ENCODE measurements around the gene NDUFAF5. TPM values are rescaled to one million over a fixed set of nuclear protein-coding genes. Genes with fewer than 3 reads are reported as not detected.

NDUFAF5 gene
- total RNA-seq, 1 experiment from 2014 or later, result 40.2 TPM

DNA sequence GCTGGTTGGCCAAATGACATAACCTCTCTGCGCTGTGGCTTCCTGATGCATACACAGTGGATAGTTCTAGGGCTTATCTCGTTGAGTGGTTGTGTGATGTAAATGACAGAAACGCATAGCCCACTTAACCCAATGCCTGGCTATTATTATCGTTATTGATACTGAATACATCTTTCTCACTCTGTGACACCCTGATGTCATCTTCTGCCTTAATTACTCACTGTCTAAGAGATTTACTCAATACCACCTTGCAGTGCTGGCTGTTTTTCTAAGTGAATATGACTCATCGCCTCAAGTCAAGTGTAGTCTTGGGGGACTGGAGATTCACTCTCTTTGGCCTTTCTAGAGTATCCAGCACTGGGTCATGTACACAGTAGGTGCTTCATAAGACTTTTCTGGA, 73.6 kb downstream of the NDUFAF5 start:
- H3K23ac ChIP-seq (ENCODE audit: insufficient read length, low read depth, low read length), result no peak overlapping the region
- H3K27ac ChIP-seq (ENCODE audit: insufficient read length, low read depth, low read length), result no peak overlapping the region
- Mint-ChIP-seq H3K36me3 (ENCODE audit: insufficient read depth in 1 of 3, low read depth in 3 of 3) (no peaks in the 10 kb centered on the region), H3K9me3 (no peaks in the 10 kb centered on the region), H3K4me3 (no peak overlapping the region), H3K27me3 (ENCODE audit: low read depth) (no peaks in the 10 kb centered on the region), H3K4me1 (peaks cover 8 to 9% of the 10 kb centered on the region in 2 experiments), H3K27ac (no peak overlapping the region)
- no peak overlapping the region for H4K5ac ChIP-seq (ENCODE audit: insufficient read length, low read depth, low read length)
- TF ChIP-seq, protein P1, sequence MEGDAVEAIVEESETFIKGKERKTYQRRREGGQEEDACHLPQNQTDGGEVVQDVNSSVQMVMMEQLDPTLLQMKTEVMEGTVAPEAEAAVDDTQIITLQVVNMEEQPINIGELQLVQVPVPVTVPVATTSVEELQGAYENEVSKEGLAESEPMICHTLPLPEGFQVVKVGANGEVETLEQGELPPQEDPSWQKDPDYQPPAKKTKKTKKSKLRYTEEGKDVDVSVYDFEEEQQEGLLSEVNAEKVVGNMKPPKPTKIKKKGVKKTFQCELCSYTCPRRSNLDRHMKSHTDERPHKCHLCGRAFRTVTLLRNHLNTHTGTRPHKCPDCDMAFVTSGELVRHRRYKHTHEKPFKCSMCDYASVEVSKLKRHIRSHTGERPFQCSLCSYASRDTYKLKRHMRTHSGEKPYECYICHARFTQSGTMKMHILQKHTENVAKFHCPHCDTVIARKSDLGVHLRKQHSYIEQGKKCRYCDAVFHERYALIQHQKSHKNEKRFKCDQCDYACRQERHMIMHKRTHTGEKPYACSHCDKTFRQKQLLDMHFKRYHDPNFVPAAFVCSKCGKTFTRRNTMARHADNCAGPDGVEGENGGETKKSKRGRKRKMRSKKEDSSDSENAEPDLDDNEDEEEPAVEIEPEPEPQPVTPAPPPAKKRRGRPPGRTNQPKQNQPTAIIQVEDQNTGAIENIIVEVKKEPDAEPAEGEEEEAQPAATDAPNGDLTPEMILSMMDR (conservative IDR thresholded peaks at IDR 0.05), result no peak
- H3K9ac ChIP-seq (ENCODE audit: extremely low read depth, insufficient read length, low read length), result no peak overlapping the region
- no peaks in the 10 kb centered on the region for H4K20me1 ChIP-seq (ENCODE audit: control insufficient read depth, insufficient read depth, insufficient read length)
- H3K4ac ChIP-seq (ENCODE audit: low read depth, low read length), result no peak overlapping the region
- H2BK120ac ChIP-seq (ENCODE audit: low read depth, low read length, poor library complexity, severe bottlenecking), result no peak overlapping the region
- H2BK12ac ChIP-seq (ENCODE audit: insufficient read length, low read depth, low read length), result no peak overlapping the region
- WGBS (ENCODE audit: extremely low coverage, insufficient read length, low lambda C conversion rate), result no CpG with 5 or more reads among the region's 5 CpGs
- H4K8ac ChIP-seq (replicated peaks; ENCODE audit: insufficient read length, low read depth, low read length), result no peak overlapping the region
- H2BK15ac ChIP-seq (ENCODE audit: low read depth, low read length), result no peak overlapping the region
- no peak overlapping the region for H2BK20ac ChIP-seq (ENCODE audit: low read depth, low read length, poor library complexity, severe bottlenecking)
- H3K27me3 ChIP-seq (ENCODE audit: insufficient read depth, low read length), result no peaks in the 10 kb centered on the region
- DNase-seq, result no peak
- H3K56ac ChIP-seq (ENCODE audit: insufficient read length, low read depth, low read length), result no peak overlapping the region
- H3K4me2 ChIP-seq (ENCODE audit: insufficient read depth, insufficient read length, low read length), result no peak overlapping the region
- H2AFZ ChIP-seq (ENCODE audit: low read length), result no peak overlapping the region
- H4K91ac ChIP-seq (ENCODE audit: insufficient read length, low read depth, low read length), result no peak overlapping the region
- no peak overlapping the region for H3T11ph ChIP-seq (ENCODE audit: low read length)
- no peak overlapping the region for H2AK5ac ChIP-seq (ENCODE audit: insufficient read length, low read length)
- H3K9me3 ChIP-seq (ENCODE audit: control insufficient read depth, low read depth, low read length), result no peaks in the 10 kb centered on the region
- H3K23me2 ChIP-seq (ENCODE audit: insufficient read length, low read depth, low read length, poor library complexity, severe bottlenecking), result no peaks in the 10 kb centered on the region
- no peak overlapping the region for H3K14ac ChIP-seq (ENCODE audit: insufficient read depth, low read length)
- H3K79me1 ChIP-seq (ENCODE audit: insufficient read depth, low read depth, low read length, poor library complexity, severe bottlenecking), result no peaks in the 10 kb centered on the region
- no peak overlapping the region for H3K18ac ChIP-seq (ENCODE audit: insufficient read length, low read depth, low read length)
- H3K4me1 ChIP-seq (ENCODE audit: insufficient read depth, low read length), result no peaks in the 10 kb centered on the region
- no peaks in the 10 kb centered on the region for H3K79me2 ChIP-seq (ENCODE audit: insufficient read depth, low read length)
- H2BK5ac ChIP-seq (ENCODE audit: insufficient read length, low read length), result no peak overlapping the region

Measured in H9 (cell line).